DMS 273 (cell line): Measurements from ENCODE around the gene ACY1.
"Not testable (repeated sequence)": the region's sequence is repeated elsewhere in the genome, so short reads cannot be mapped to it uniquely, and the experiment has no call there.

Experiments
- DNase-seq: peaks from one replicate; lab custom pipeline; 2025; ENCODE audit not compliant: unreplicated experiment; lab: John Stamatoyannopoulos, UW

The ACY1 gene

DNA sequence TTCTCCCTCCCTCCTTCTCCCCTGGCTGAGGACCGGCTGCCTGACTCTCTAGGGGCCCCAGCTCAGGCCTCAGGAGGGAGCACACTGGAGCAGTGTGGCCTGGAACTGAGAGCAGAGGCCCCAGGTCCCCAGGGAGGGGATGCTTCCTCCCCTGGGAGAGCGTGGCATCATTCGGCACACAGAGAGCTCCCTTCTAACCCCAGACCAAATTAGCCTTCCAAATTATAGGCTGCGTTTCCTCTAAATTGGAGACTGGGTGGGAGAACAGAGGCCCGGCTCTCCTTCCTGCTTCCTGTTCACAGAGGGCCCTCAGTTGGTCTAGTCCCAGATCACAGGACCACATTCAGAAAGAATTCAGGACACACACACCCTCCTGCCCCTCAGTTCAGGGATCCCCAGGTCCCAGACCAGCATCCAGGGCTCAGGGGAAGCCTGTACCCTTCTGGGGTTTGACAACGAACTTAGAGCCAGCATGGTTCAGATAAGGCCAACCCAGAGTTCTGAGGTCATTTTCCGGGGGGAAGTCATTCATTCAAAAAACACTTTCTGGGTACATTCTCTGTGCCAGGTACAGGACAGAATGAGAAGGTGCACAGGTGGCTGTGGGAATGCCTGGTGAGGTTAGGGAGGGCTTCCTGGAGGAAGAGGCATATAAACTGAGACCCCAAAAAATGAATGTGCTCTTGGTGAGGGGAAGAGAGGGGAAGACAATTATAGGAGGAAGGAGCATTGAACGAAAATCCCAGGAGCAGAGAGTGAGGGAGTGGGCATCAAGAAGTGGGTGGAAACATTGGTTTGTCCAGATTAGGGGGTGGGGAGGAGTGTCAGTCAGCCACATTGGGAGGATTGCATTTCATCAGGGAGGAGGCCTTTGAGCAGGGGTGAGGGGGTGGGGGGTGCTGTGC is 40.8 kb downstream of the ACY1 start:
- DNase-seq, result no peak

DNA sequence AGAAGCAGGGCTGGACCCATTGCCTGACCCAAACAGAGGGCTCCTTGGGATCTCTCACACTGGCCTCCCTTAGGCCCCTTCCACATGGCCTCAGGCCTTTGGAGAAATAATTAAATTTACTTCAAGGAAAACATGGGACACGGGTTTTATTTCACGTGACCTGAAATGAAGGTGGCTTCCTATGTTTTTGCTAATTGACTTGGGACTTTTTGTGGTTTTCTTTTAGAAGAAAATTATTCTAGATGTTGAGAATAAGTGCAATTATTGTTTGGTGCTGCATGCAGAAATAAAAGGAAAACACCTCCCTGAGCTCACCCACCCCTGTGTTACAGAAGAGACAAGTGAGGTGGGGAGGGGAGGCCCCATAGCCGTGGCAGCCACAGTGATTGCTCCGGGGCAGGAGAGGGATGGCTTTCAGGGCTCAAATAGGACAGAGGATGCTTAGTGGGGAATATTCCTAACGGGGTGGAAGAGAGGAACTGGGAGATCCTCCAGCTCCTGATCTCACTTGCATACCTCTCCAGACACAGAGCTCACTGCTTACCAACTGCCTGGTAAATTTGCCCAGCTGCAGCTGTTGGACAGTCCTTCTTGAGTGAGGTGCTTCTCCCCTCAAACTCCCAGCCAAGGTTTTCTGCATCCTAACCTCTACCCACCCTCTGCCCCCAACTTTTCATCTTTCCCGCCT is 41.6 kb downstream of the ACY1 start:
- DNase-seq, result no peak

DNA sequence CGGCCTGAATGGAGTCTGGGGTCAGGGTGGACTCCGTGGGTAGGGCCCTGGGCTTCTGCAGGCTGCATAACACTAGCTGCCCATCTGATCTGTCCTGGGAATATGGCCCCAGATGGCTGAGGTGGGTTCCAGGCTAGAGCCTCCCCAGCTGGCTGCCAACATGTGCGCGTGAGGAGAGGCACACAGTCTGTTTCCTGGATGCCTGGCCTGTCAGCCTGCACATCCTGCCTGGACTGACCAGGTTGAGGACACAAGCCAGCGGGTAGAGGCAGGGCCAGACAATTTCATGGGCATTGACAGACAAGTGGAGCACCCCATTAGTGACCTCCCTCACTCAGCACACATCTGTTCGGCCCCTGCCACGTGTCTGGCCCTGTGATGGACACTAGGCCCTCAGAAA is 42.1 kb downstream of the ACY1 start:
- DNase-seq, result peak; percentile 89

DNA sequence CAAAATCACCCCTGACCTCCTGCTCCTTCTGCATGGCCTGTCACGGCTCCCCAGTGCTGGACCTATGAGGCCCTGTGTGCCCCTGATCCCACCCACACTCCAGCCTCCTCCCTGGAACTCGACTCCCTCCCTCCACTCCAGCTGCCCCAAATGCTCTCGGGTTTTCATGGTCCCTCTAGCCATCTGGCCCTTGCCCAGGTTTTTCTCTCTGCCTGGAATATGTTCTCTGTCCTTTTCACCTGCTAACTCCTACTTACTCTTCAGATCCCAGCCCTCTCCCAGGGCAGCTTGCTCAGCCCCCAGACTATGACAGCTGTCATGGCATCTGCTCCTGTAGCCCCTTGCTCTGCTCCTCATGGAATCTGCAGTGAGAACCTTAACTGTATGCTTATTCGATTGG is 42.7 kb downstream of the ACY1 start:
- DNase-seq, result peak; percentile 96

DNA sequence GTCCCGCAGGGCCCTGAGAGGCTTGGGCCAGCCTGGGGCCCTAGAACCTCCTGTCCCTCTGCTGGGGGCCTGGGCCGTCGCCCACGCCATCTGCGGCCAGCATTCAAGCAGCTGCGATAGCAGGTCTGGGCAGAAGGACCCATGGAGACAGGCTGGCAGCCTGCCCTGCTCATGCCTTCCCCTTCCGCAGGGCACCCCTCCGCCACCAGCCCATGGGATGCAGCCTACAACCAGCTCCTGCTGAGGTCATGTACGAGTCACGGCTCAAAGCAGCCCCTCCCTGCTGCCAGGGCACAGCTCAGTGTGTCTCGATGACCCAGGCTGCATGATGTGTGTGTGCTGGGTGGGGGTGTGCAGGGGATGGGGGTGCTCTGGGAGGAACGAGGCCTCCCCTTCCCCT is 45.2 kb downstream of the ACY1 start:
- peak; percentile 93 for DNase-seq

DNA sequence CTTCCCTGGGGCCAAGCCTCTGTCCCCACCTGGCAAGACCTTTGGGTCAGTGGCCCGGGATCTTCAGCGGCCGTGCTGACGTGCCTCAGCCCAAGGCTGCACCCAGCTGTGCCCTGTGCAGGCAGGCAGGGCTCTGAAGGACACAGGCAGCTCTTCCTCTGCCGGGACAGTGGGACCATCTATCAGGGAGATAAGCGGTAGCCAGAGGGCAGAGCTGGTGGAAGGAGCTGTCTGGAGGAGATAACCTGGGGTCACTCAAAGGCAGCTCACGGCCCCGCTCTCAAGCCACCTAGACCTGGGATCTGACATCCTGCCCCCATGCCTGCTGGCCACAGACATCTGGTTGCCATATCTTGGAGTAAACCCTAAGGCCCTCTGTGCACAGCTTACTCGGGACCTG is 45.7 kb downstream of the ACY1 start:
- DNase-seq, result no peak

DNA sequence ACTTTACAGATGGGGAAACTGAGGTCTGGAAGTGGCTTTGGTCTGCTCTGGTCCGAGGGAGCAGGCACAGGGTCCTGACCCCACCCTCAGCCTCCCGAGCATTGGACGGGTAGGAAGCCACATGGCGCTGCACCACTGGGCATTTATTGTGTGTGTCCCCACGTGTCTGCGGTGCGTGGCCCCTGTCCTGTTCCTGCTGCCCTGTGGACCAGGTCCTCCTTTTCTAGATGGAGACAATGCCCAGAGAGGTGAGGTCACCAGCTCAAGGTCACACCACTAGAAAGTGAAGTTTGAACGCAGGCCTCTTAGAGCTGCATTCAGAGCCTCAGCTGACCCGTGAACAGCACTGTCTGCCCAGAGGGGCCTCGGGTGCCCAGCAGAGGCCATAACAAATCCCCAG is 46.2 kb downstream of the ACY1 start:
- no peak for DNase-seq

DNA sequence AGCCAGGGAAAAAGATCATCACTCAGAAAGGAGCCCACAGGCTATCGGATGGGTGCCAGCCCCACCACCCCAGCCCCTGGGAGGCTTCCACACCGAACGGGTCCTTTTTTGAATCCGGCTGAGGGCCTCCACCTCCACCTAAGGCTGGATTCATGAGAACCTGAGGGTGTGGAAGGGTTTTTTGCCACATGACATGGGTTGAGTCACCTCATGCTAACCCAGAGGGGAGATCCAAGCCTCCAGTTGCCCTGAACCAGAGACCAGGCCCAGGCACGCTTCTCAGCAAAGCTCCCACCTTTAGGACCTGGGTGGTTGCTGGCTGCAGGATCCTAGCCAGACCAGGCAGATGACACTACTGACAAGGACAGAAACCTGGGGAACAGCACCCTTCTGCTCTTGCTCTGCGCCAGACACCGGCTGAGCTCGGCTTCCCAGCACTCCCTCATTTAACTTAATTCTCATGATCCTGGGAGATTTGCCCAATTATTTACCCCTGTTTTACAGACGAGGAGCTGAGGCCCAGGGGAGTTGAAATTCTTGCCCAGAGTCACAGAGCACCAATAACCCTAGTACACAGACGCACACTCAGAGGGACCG is 47.5 kb downstream of the ACY1 start:
- DNase-seq, result no peak

DNA sequence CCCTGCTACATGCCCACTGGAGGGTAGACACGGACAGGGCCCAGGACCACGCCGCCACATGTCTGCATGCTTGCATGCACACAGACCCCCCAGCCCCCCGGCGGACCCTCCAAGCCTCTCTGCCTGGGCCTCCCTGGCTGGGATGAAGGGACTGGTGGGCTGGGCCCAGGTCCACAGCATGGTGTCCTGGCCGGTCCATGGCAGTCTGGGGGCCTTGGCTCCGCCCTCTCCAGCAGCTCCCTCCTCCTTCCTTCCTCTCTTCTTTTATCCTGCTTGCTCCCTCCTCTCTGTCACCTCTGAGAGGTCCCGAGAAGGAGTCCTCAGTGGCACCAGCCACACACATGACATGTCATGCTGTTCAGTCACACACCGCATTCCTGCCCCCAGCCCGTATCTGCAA is 48.6 kb downstream of the ACY1 start:
- no peak for DNase-seq

DNA sequence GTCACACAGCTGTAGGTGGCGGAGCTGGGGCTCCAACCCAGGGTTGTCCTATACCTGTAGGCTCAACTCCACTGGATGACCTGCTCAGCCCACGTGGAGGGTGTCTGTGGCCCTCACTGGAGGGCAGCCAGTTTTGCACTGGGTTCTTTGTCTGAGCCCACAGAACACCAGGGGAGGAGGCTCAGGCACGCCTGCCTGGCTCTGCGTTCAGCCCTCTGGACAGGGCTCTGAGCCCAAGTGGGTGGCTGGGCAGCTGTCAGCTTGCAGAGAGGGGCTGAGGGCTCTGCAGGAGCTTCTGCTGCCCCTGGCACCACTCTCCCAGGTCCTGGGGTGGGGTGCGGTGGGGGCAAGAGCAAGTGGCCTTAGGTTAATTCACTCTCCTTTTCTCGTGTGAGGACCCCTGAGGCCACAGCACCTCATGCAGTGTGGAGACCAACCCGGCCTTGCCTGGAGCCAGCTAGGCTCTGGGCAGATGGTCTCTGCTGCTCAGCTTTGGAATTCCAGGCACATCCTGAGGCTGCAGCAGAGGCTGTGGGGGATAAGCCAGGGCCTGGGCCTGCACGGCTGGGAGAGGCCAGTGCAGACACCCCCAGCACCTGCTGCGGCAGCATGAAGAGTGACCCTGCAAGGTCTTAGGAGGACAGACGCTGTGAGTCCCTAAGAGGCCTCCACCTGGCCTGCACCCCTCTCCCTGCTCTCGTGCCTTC is 49.5 kb downstream of the ACY1 start:
- peak; percentile 74 for DNase-seq

DNA sequence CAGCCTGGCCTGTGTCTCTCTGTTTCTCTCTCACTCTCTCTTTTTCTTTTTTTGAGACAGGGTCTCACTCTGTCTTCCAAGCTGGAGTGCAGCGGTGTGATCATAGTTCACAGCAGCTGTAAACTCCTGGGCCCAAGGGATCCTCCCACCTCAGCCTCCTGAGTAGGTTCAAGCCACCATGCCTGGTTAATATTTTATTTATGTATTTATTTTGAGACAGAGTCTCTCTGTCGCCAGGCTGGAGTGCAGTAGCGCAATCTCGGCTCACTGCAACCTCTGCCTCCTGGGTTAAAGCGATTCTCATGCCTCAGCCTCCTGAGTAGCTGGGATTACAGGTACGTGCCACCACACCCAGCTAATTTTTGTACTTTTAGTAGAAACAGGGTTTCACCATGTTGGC is 50.4 kb downstream of the ACY1 start:
- not testable (repeated sequence) for DNase-seq

DNA sequence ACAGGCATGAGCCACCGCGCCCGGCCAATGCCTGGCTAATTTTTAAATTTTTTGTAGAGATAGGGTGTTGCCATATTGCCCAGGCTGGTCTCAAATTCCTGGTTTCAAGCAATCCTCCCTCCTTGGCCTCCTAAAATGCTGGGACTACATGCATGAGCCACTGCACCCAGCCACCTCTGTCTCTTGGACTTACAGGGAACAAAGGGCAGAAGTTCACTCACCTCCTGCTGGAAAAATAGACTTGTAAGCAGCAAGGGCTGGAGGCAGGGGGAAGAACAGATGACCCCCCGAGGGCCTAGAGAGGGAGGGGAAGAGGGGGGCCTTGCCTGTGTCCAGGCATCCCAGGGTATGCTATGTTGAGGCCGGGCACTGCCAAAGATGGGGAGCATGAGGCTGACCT is 50.9 kb downstream of the ACY1 start:
- no peak for DNase-seq

DNA sequence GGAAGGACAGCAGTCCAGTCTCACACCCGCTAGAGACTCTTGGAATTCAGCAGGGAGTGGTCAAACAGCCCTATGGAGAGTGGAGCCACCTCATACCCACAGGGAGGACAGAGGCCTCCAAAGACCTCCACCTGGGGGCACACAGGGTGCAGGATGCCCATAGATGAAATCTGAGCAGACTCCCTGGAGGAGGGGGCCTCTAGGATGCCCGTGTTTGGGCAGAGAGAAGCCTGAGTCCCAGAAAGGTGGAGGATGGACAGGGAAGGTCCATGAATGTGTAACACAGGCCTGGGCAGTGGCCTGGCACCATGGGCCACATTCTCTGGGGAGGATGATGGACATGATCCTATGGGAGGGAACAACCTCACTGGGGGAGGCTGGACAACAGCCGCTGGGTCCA is 51.3 kb downstream of the ACY1 start:
- DNase-seq, result no peak

DNA sequence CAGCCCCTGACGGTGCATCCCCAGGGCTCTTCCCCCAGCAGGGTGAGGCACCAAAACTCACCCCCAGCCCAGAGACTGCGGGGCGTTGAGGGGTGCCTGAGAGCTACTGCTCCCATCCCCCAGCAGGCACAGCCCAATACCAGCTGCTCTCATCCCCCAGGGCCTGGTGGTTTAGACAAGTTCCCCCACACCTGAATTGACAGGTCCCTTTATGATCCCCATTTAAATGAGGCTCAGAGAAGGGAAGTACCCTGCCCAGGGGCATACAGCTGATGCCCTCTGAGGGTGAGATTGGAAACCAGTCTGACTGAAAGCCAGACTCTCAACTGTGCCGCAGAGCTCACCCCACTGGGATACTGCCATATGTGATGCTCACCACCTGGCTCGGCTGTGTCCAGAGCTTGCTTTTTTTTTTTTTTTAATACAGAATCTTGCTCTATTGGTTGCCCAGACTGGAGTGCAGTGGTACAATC is 52.9 kb downstream of the ACY1 start:
- peak; percentile 61 for DNase-seq

DNA sequence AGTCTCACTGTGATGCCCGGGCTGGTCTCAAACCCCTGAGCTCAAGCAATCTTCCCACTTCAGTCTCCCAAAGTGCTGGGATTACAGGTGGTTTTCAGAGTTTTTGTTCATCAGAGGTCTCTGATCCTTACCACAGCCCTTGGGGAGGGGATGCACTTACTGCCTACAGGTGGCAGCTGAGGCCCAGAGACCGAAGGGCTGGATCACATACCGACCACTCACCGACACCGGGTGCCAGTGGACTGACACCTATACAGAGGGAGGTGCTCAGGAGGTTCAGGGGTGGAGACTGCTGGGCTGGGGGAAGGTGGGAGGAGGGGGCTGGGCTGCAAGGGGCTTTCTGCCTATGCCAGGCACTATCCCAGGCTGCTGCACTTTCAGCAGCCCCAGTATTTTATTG is 53.5 kb downstream of the ACY1 start:
- no peak for DNase-seq

DNA sequence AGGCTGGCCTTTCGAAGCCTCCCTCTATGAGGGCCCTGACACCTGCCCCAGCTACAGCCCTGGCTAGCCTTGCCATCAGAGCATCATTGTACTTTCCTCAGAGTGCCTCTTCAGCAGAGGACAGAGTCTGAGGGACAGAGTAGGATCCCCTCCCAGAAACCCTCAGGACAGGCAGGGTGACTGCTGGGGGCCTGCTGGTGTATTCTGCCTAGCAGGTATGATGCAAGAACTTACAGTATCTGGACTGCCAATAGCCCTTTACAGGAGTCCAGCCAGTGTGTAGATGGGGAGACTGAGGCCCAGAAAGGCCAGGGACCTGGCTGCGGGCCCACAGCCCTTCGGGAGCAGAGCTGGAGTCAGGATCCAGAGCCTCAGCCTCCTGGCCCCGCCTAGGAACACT is 54.0 kb downstream of the ACY1 start:
- DNase-seq, result no peak

DNA sequence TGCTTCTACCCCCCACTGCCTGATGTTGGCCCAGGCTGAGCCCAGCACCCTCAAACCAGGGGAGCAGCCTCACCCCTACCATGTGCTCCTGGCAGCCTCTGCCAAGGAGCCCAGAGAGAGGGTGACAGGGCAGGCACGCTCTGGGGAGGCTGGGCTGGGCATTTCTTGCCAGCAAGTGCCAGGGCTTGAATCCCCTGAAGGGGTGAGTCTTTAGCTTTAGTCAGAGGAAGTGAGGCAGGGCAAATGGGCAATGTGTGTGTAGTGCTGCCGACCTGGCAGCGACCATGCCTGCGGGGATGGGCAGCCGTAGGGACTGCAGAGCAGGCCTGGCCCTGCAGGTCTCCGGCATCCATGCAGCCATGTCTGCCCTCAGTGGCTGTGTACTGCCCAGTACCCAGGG is 54.9 kb downstream of the ACY1 start:
- DNase-seq, result no peak
